HepG2 (cell line): ENCODE data around the gene HSD3B7. TPM values are rescaled to one million over a fixed set of nuclear protein-coding genes. Genes with fewer than 3 reads are reported as not detected.
A peak's percentile ranks its signal among the peaks of the same experiment; 100 is the strongest.

Source experiments
- ASH2L ChIP-seq: fragments of 300-600, 200-600 bp; sonication (generic); IDR thresholded peaks from 2 replicates; pipeline ENCODE4 v1.7.0; 2017; ENCODE audit warnings: low read depth, mild to moderate bottlenecking, moderate library complexity, mixed read lengths, low read length; ENCODE audit not compliant: insufficient read length
- FOXM1 ChIP-seq: sonication (generic); formaldehyde crosslinking; IDR thresholded peaks from 2 replicates; pipeline ENCODE4 v1.5.0; 2020; ENCODE audit warnings: missing genetic modification reagents
- KAT7 ChIP-seq: IDR thresholded peaks from 2 replicates; pipeline ENCODE4 v1.6.1; 2018; ENCODE audit warnings: borderline replicate concordance, missing compliant biosample characterization
- MIER3 ChIP-seq: IDR thresholded peaks from 2 replicates; pipeline ENCODE4 v1.6.1; 2016; ENCODE audit warnings: missing compliant biosample characterization, borderline replicate concordance
- MXI1 ChIP-seq: IDR thresholded peaks from 3 replicates; pipeline ENCODE4 v1.6.1; 2012; ENCODE audit warnings: low read depth, low read length, inconsistent platforms, borderline replicate concordance
- PTBP1 ChIP-seq: fragments of 200-400 bp; formaldehyde crosslinking; IDR thresholded peaks from 2 replicates; pipeline ENCODE4 v1.6.1; 2018; ENCODE audit warnings: low read length, low read depth; ENCODE audit not compliant: poor library complexity, severe bottlenecking
- TEAD3 ChIP-seq: optimal IDR thresholded peaks from 2 replicates; pipeline ENCODE3; 2016; ENCODE audit warnings: borderline replicate concordance
- ZNF326 ChIP-seq: sonication (generic); formaldehyde crosslinking; IDR thresholded peaks from 2 replicates; pipeline ENCODE4 v1.4.0; 2020; ENCODE audit warnings: missing genetic modification reagents, borderline replicate concordance
- ZNF644 ChIP-seq: IDR thresholded peaks from 2 replicates; pipeline ENCODE4 v1.6.1; 2016; ENCODE audit warnings: low read depth
- polyA plus RNA-seq, 8 experiments: library from polyadenylated mRNA; depleted of rRNA in 3 of 8; stranded (reverse) in 7 of 8; unstranded in 1 of 8; fragments of >200 nt; fragmentation: Illumina TruSeq in 4 of 8; extraction: Trizol in 4 of 8; gene quantifications; 2 replicates each; pipeline versions ENCODE4 v1.2.1 to v1.2.3, GENCODE V29; 2011 to 2016; ENCODE audit warnings: low read depth in 4 of 8, missing spikeins in 1 of 8, mixed read lengths in 1 of 8; ENCODE audit not compliant: insufficient read depth in 1 of 8
- total RNA-seq, 5 experiments: library from RNA; depleted of rRNA; stranded (reverse); fragments of >200 nt; fragmentation: Illumina TruSeq; extraction: Trizol; gene quantifications; 2 replicates each; pipeline ENCODE4 v1.2.3, GENCODE V29; 2016; ENCODE audit warnings: low read depth in 1 of 5
- TF ChIP-seq, protein P1 (sequence below): sonication (generic); formaldehyde crosslinking; IDR thresholded peaks from 2 replicates; pipeline ENCODE4 v1.4.0; 2020; ENCODE audit warnings: mild to moderate bottlenecking, missing genetic modification reagents, borderline replicate concordance
- TF ChIP-seq, protein P2 (sequence below): sonication (generic); formaldehyde crosslinking; IDR thresholded peaks from 2 replicates; pipeline ENCODE4 v1.4.0; 2020; ENCODE audit warnings: missing genetic modification reagents
- TF ChIP-seq, protein P3 (sequence below): sonication (generic); formaldehyde crosslinking; IDR thresholded peaks from 2 replicates; pipeline ENCODE4 v1.4.0; 2020; ENCODE audit warnings: missing genetic modification reagents, borderline replicate concordance
- TF ChIP-seq, protein P4 (sequence below): sonication (generic); formaldehyde crosslinking; IDR thresholded peaks from 2 replicates; pipeline ENCODE4 v1.8.0; 2022; ENCODE audit warnings: missing genetic modification reagents, mild to moderate bottlenecking, borderline replicate concordance
- TF ChIP-seq, protein P5 (sequence below): sonication (generic); formaldehyde crosslinking; IDR thresholded peaks from 2 replicates; pipeline ENCODE4 v1.8.1; 2022; ENCODE audit warnings: mild to moderate bottlenecking, missing genetic modification reagents

The HSD3B7 gene
- total and polyA plus RNA-seq, 2 of the 13 experiments (the other 11 are each of a cell fraction or from before 2014, with no cell fraction given), result 32.9 to 69.7 TPM

DNA sequence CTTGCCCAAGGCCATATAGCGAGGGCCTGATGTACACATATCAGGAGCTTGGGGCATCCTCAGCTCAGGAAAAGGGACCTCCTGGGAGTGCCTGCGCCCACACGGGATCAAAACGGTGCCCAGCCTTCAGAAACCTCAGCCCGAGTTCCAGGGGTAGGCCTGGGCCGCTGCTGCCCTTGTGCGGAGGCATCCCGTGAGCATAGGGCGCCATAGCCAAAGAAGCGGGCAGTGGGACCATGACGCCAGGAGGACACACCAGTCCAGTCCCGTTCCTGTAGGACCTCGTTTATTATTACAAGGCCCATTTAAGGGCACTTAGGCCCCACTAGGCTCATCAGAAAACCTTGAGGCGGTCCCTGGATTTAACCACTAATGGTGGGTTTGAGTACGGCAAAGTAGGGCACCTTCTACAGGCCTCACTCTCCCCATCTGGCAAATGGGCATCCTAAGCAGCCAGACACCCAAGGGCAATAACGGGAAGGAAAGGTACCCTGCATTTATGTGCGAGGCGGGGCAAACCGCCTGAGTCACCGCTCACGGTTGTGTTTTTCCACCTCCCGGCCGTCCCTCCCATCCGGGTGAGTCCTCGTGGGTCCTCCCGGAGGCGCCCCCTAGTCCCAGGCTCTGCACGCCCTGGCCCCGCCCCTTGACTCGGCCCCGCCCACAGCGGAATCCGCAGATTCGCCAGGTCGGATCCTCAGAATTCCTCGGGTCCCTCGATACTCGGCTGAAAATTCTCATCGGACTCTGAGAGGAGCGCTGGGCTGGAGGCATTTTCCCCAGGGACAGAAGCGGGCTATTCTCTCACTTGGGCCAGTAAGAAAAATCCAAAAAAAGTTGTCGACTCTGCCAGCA, 28.2 kb upstream of the HSD3B7 start (continued):
- TF ChIP-seq, protein P1, sequence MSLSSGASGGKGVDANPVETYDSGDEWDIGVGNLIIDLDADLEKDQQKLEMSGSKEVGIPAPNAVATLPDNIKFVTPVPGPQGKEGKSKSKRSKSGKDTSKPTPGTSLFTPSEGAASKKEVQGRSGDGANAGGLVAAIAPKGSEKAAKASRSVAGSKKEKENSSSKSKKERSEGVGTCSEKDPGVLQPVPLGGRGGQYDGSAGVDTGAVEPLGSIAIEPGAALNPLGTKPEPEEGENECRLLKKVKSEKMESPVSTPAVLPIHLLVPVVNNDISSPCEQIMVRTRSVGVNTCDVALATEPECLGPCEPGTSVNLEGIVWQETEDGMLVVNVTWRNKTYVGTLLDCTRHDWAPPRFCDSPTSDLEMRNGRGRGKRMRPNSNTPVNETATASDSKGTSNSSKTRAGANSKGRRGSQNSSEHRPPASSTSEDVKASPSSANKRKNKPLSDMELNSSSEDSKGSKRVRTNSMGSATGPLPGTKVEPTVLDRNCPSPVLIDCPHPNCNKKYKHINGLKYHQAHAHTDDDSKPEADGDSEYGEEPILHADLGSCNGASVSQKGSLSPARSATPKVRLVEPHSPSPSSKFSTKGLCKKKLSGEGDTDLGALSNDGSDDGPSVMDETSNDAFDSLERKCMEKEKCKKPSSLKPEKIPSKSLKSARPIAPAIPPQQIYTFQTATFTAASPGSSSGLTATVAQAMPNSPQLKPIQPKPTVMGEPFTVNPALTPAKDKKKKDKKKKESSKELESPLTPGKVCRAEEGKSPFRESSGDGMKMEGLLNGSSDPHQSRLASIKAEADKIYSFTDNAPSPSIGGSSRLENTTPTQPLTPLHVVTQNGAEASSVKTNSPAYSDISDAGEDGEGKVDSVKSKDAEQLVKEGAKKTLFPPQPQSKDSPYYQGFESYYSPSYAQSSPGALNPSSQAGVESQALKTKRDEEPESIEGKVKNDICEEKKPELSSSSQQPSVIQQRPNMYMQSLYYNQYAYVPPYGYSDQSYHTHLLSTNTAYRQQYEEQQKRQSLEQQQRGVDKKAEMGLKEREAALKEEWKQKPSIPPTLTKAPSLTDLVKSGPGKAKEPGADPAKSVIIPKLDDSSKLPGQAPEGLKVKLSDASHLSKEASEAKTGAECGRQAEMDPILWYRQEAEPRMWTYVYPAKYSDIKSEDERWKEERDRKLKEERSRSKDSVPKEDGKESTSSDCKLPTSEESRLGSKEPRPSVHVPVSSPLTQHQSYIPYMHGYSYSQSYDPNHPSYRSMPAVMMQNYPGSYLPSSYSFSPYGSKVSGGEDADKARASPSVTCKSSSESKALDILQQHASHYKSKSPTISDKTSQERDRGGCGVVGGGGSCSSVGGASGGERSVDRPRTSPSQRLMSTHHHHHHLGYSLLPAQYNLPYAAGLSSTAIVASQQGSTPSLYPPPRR (CRISPR knock-in tag), result 0 out of 2 replicates have a peak, but pooled peaks have one; percentile 16
- no peak for TF ChIP-seq ASH2L
- peak; percentile 75 for TF ChIP-seq TEAD3
- TF ChIP-seq ZNF326 (CRISPR knock-in tag), result no peak
- no peak for TF ChIP-seq PTBP1
- TF ChIP-seq, protein P2, sequence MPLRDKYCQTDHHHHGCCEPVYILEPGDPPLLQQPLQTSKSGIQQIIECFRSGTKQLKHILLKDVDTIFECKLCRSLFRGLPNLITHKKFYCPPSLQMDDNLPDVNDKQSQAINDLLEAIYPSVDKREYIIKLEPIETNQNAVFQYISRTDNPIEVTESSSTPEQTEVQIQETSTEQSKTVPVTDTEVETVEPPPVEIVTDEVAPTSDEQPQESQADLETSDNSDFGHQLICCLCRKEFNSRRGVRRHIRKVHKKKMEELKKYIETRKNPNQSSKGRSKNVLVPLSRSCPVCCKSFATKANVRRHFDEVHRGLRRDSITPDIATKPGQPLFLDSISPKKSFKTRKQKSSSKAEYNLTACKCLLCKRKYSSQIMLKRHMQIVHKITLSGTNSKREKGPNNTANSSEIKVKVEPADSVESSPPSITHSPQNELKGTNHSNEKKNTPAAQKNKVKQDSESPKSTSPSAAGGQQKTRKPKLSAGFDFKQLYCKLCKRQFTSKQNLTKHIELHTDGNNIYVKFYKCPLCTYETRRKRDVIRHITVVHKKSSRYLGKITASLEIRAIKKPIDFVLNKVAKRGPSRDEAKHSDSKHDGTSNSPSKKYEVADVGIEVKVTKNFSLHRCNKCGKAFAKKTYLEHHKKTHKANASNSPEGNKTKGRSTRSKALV (CRISPR knock-in tag), result peak; percentile 83
- TF ChIP-seq, protein P3, sequence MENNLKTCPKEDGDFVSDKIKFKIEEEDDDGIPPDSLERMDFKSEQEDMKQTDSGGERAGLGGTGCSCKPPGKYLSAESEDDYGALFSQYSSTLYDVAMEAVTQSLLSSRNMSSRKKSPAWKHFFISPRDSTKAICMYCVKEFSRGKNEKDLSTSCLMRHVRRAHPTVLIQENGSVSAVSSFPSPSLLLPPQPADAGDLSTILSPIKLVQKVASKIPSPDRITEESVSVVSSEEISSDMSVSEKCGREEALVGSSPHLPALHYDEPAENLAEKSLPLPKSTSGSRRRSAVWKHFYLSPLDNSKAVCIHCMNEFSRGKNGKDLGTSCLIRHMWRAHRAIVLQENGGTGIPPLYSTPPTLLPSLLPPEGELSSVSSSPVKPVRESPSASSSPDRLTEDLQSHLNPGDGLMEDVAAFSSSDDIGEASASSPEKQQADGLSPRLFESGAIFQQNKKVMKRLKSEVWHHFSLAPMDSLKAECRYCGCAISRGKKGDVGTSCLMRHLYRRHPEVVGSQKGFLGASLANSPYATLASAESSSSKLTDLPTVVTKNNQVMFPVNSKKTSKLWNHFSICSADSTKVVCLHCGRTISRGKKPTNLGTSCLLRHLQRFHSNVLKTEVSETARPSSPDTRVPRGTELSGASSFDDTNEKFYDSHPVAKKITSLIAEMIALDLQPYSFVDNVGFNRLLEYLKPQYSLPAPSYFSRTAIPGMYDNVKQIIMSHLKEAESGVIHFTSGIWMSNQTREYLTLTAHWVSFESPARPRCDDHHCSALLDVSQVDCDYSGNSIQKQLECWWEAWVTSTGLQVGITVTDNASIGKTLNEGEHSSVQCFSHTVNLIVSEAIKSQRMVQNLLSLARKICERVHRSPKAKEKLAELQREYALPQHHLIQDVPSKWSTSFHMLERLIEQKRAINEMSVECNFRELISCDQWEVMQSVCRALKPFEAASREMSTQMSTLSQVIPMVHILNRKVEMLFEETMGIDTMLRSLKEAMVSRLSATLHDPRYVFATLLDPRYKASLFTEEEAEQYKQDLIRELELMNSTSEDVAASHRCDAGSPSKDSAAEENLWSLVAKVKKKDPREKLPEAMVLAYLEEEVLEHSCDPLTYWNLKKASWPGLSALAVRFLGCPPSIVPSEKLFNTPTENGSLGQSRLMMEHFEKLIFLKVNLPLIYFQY (CRISPR knock-in tag), result no peak; the same call in 1 of the 2 replicates
- peak; percentile 59; the same call in 1 of the 3 replicates for TF ChIP-seq MXI1
- no peak for TF ChIP-seq ZNF644 (CRISPR knock-in tag)
- TF ChIP-seq, protein P4, sequence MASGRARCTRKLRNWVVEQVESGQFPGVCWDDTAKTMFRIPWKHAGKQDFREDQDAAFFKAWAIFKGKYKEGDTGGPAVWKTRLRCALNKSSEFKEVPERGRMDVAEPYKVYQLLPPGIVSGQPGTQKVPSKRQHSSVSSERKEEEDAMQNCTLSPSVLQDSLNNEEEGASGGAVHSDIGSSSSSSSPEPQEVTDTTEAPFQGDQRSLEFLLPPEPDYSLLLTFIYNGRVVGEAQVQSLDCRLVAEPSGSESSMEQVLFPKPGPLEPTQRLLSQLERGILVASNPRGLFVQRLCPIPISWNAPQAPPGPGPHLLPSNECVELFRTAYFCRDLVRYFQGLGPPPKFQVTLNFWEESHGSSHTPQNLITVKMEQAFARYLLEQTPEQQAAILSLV, result 0 out of 2 replicates have a peak, but pooled peaks have one; percentile 53
- TF ChIP-seq MIER3 (CRISPR knock-in tag), result peak; percentile 45; the same call in 1 of the 2 replicates
- no peak for TF ChIP-seq FOXM1 (CRISPR knock-in tag)
- TF ChIP-seq, protein P5, sequence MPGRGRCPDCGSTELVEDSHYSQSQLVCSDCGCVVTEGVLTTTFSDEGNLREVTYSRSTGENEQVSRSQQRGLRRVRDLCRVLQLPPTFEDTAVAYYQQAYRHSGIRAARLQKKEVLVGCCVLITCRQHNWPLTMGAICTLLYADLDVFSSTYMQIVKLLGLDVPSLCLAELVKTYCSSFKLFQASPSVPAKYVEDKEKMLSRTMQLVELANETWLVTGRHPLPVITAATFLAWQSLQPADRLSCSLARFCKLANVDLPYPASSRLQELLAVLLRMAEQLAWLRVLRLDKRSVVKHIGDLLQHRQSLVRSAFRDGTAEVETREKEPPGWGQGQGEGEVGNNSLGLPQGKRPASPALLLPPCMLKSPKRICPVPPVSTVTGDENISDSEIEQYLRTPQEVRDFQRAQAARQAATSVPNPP (CRISPR knock-in tag), result no peak
- peak; percentile 66 for TF ChIP-seq KAT7 (CRISPR knock-in tag)
